GM19324 (cell line): ENCODE results near the gene SLC30A3.

ENCODE experiments used
- ATAC-seq: cut with Tn5 transposase; IDR thresholded peaks from one replicate; pipeline ENCODE4 v1.9.1; 2021; ENCODE audit warnings: mild to moderate bottlenecking, moderate library complexity; ENCODE audit not compliant: unreplicated experiment, low FRiP score

The SLC30A3 gene

DNA sequence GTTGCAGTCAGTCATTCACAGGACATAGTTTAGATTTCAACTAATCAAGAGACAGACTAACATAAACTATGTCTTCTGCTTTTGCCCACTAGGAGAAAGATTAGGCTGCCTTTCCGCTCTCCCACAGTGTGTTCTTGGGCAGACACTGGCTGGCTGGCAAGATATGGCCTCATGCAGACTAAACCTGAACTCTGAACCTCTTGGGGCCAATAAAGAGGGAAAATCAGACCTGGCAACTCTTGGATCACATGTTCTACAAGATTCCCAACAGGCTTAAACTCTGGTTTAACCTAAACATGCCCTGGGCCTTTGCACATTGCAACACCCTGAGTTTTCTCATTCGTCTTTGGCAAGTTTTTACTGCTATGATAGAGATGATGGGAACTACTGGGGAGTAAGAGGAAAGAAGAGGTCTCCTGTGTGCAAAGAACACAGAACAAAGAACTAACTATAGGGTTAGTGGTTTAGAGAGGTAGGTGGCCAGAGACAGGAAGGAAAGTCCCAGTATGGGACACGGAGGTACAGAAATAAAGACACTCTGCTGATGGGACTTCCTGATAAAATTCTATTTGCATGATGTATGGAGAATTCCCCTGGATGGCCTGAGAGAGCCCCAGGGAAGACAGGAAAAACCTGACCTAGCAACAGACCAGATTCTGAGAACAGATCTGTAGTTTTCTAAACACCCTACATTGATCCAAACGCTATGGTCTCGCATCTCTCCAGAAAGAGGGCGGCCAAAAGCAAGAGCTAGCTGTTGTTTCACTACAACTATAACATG, 53.0 kb downstream of the SLC30A3 start:
- no peak for ATAC-seq

DNA sequence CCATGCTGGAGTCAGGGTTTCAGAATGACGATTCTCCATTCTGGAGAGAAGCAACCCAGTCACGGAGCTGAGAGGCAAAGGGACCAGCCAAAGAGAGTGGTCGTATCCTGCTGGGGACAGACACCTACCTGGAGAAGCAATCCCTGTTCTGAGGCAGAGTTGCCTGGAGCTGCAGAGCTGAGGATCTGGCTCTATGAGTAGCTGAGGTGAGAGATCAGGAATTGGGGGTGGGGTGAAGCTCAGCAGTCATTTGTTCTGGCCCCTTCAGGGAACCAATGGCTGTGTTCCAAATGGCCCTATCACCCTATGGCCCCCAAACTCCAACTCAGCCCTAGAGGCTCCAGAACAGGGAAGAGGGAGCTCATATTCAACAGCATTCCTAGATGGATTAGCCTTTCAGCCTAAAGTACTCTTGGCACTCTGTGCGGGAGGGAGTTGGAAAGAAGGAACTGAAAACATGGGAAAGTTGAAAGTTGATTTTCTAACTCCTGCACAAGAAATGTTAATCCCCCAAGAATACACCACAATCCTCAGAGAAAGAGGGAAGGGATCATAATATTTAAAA, 54.3 kb downstream of the SLC30A3 start:
- ATAC-seq = no peak

DNA sequence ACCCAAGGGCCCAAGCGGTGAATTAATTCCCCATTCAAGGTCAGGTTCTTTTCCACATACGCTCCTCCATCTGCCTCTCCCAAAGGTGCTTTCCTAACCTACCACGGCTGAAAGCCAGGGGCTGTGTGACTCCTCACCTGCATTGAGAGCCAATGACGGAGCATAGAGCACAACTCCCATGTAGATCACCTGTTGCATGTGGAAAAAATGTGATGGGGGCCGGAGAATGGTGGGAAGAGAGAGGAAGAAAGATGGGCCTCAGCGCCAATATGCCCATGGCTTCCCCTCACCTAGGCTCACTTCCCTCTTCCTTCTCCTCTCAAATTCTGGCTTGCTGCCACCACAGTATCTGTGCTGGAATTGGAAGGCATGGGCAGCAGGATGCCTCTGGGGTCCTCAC, 56.5 kb downstream of the SLC30A3 start:
- no peak for ATAC-seq

- ATAC-seq = no peak
Observed at GRCh38 chr2:27205206-27205605, 57.6 kb downstream of the SLC30A3 start.

- no peak for ATAC-seq
Observed at GRCh38 chr2:27204566-27204965, 58.3 kb downstream of the SLC30A3 start.

- ATAC-seq = no peak
Observed at GRCh38 chr2:27203741-27204140, 59.1 kb downstream of the SLC30A3 start.
